GM12892 (cell line): ENCODE results near the gene SLC17A3.

ENCODE experiments used
- POLR2A ChIP-seq: IDR thresholded peaks from 2 replicates; pipeline ENCODE4 v1.6.1; 2011; ENCODE audit warnings: low read depth, low read length, control low read depth
- POLR2AphosphoS5 ChIP-seq: IDR thresholded peaks from 2 replicates; pipeline ENCODE4 v1.6.1; 2011; ENCODE audit warnings: low read depth, low read length, control low read depth
- TAF1 ChIP-seq: IDR thresholded peaks from 2 replicates; pipeline ENCODE4 v1.6.1; 2011; ENCODE audit warnings: low read depth, mild to moderate bottlenecking, control low read depth, low read length, borderline replicate concordance

DNA sequence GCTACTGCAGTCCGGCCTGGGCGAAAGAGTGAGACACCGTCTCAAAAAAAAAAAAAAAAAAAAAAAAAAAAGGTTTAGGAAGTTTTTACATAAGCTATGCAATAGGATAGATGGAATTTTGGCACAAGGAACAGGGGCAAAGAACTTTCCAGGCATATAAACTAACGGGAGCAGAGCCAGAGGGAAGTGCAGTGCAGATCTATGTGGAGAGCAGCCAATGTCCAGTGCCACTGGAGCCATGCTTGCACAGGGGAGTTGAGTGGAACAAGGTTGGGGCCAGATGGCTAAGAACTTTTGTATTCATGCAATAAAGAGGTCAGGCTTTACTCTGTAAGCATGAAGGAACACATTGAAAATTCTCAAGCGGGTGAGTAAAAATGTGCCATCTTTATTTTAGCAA, 45.6 kb upstream of the SLC17A3 start:
- no peak for TF ChIP-seq POLR2AphosphoS5
- TF ChIP-seq POLR2A: no peak
- no peak for TF ChIP-seq TAF1
